Measurements from ENCODE around the gene ZNF263. TPM values are rescaled to one million over a fixed set of nuclear protein-coding genes. Genes with fewer than 3 reads are reported as not detected.
A peak's percentile ranks its signal among the peaks of the same experiment; 100 is the strongest.

Gene ZNF263
- 10 to 100 TPM; 49.3 to 51.4 (median 49.4) TPM for polyA plus RNA-seq (ENCODE audit: insufficient read length in 3 of 3)
- long read RNA-seq, donor 1, transcript ZNF263-201 (6 exons, 3,830 nt) = major isoform, 6 of 10 reads
- long read RNA-seq, donor 1, partial matches to known transcripts = 0 of 10 reads
- long read RNA-seq, donor 1, other reads (novel, unspliced or antisense) = 0 of 10 reads
- long read RNA-seq, donor 2, partial matches to known transcripts = 0 of 16 reads
- long read RNA-seq, donor 2, other reads (novel, unspliced or antisense) = 5 of 16 reads
- long read RNA-seq, donor 3, partial matches to known transcripts = 0 of 6 reads
- long read RNA-seq, donor 3, other reads (novel, unspliced or antisense) = 0 of 6 reads
- long read RNA-seq, donor 4, partial matches to known transcripts = 0 of 8 reads
- long read RNA-seq, donor 4, other reads (novel, unspliced or antisense) = 0 of 8 reads
- long read RNA-seq, donor 5, partial matches to known transcripts = 0 of 1 reads
- long read RNA-seq, donor 5, other reads (novel, unspliced or antisense) = 0 of 1 reads
- long read RNA-seq, donor 6, partial matches to known transcripts = 0 of 6 reads
- long read RNA-seq, donor 6, other reads (novel, unspliced or antisense) = 0 of 6 reads
- long read RNA-seq, donor 7, partial matches to known transcripts = 11 of 16 reads
- long read RNA-seq, donor 7, other reads (novel, unspliced or antisense) = 0 of 16 reads
- long read RNA-seq, donor 8, partial matches to known transcripts = 6 of 10 reads
- long read RNA-seq, donor 8, other reads (novel, unspliced or antisense) = 0 of 10 reads
- long read RNA-seq, donor 9, partial matches to known transcripts = 0 of 9 reads
- long read RNA-seq, donor 9, other reads (novel, unspliced or antisense) = 0 of 9 reads
- long read RNA-seq, donor 10, partial matches to known transcripts = 0 of 2 reads
- long read RNA-seq, donor 10, other reads (novel, unspliced or antisense) = 0 of 2 reads
- long read RNA-seq, donor 11, partial matches to known transcripts = 0 of 5 reads
- long read RNA-seq, donor 11, other reads (novel, unspliced or antisense) = 0 of 5 reads
- long read RNA-seq, donor 12, transcript ZNF263-208 (3 exons, 851 nt) = major isoform, 5 of 16 reads
- long read RNA-seq, donor 12, partial matches to known transcripts = 11 of 16 reads
- long read RNA-seq, donor 12, other reads (novel, unspliced or antisense) = 0 of 16 reads
- long read RNA-seq, donor 13, partial matches to known transcripts = 0 of 2 reads
- long read RNA-seq, donor 13, other reads (novel, unspliced or antisense) = 0 of 2 reads
- long read RNA-seq, donor 14 = 0 reads
- long read RNA-seq, donor 15 = 0 reads
- long read RNA-seq, donor 16, partial matches to known transcripts = 0 of 12 reads
- long read RNA-seq, donor 16, other reads (novel, unspliced or antisense) = 0 of 12 reads

- DNase-seq = peak; percentile 98
These were observed at the start of gene ZNF263 for GRCh38 chr16:3282730-3283542. ZNF263 (plus strand) TSS chr16:3283491; CDS start chr16:3283819, 328 bp downstream.

GRCh38 chr16:3234543-3234856, 48.8 kb upstream of the ZNF263 start:
- no peak for DNase-seq

DNA sequence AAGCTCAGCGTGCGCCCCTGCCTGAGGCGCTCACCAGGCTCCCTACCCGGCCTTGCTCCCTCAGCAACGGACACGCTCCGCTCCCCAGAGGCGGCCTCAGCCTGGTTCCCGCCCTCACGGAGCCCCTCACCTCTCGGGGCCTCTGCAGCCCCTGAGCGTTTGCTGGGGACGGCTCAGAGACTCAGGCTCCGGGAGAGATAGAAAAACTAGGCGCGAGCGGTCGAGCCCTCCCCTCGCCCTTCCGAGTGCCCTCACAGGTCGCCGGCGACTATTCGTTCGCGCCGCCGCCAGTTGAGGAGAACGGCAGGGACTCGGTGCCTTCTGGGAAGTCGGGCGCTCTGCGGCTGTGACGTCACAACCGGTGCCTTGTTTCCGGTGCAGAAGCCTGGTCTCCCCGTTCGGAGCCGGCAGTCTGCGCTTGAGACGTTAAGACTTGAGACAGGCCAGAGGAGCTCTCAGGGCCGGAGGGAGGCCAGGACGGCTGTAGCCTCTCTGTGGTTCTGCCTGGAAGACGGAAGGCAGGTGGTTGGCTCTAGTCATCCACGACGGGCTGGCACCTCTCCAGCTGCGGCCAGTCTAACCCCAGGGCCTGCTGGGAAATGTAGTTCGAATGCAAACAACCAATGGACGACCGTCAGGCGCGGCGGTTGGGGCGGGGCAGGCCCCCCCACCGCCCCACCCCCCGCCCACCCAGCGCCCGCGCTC, 48.3 kb upstream of the ZNF263 start, which contains the start of gene ZNF200:
TSS of gene ZNF200 (minus strand) at position 302 of the 705 bp plus-strand sequence. CDS start 1,403 bp downstream, outside the sequence.
- DNase-seq = peak; percentile 96

GRCh38 chr16:3235856-3236669, 47.2 kb upstream of the ZNF263 start:
- DNase-seq = no peak

- no peak for DNase-seq
These were observed 41.5 kb upstream of the ZNF263 start for GRCh38 chr16:3241761-3242160.

DNA sequence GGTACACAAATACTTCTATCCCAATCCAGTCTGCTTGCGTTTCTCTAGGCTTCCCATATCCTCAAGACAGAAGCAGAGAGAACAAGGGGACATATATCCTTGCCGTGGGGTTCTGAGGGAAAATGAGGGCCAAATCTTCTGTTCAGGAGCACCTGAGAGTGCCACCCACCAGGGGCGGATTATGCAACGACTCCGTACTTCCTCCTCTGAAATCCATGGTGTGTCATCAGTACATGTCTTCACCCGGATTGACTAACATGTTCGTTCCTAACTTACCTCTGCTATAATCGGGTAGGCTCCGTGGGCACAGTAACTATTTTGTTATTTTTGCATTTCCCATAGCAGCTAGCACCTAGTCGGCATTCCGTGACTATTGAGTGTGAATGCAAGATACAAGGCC, 40.6 kb upstream of the ZNF263 start:
- DNase-seq = no peak

DNA sequence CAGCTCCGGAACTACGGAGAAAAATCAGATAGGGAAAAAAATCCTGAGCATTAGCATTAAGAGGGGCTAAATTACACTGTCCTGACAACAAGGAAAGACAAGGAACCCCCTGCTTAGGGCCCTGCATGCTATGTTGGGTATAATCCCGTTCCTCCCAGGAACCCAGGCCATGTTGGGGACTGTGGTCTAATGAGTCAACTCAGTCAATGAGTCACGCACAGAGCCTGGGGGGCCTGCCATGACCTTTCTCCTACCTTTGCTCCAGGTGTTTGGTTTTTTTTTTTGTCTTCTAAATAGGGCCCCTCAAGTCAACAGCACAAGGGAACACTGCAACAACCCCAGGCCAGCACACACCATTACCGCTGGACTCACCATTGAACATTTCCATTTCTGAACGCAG, 39.4 kb upstream of the ZNF263 start:
- no peak for DNase-seq

DNA sequence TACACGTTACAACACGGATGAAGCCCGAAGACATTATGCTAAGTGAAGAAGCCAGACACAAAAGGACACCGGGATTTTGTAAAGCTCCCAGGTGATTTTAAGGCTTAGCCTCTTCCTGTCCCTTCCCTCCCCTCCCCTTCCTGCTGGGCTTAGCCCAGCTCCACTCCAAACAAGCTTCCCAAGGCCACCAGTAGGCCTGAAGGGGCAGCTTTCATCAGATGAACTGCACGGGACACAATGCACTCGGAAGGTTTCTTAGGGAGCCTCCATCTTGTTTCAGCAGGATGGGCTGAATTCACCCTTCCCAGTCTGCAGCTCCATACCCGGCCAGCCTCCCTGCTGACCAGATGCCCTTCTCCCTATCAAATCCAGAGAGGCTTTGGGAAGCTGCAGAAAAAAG, 37.3 kb upstream of the ZNF263 start:
- no peak for DNase-seq

GRCh38 chr16:3246876-3247275, 36.4 kb upstream of the ZNF263 start:
- no peak for DNase-seq

DNA sequence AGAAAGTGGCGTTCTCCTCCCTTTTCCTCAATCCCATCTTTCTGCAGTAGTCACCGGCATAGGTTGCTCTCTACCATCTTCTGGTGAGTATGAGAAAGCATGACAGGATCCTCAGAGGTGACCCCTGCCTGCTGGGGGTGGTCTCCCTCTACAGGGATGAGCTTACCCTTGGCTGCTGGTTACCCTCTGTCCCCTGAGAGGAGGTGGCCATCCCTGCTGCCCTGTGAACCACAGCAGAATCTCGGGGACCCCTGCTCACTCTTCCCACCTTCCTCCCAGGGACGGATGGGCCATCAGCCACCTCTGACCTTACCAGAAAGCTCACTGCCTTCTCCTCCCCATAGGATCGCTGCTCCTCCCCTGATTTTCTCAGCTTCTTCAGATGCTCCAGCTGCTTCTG, 34.7 kb upstream of the ZNF263 start:
- no peak for DNase-seq

GRCh38 chr16:3249020-3249419, 34.3 kb upstream of the ZNF263 start:
- no peak for DNase-seq

GRCh38 chr16:3249451-3249850, 33.8 kb upstream of the ZNF263 start:
- DNase-seq = no peak

DNA sequence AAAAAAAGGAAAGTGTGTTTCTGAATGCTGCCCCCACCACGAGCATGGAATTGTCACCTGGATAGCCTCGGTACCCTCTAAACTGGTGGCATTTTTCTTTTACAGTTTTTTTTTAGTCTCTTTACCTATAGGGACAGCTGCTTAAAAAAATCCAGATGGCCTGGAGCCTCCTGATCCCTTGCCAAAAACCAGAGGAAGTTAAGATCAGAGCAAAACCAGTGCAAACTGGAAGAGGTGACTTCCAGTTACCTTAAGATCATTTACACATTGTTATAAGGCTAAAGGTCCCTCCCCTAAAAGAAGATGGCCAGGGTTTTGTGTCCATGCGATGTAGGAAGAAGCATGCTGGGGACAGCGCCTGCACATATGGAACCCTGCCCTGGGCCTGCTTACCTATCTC, 30.3 kb upstream of the ZNF263 start:
- no peak for DNase-seq

- no peak for DNase-seq
These were observed 29.0 kb upstream of the ZNF263 start for GRCh38 chr16:3254309-3254708.

GRCh38 chr16:3256146-3256865, 27.0 kb upstream of the ZNF263 start, which contains the start of gene MEFV:
MEFV (minus strand) TSS chr16:3256633; CDS start chr16:3256587, 46 bp downstream.
- no peak for DNase-seq

- DNase-seq = no peak
These were observed 26.3 kb upstream of the ZNF263 start for GRCh38 chr16:3256866-3257465.

DNA sequence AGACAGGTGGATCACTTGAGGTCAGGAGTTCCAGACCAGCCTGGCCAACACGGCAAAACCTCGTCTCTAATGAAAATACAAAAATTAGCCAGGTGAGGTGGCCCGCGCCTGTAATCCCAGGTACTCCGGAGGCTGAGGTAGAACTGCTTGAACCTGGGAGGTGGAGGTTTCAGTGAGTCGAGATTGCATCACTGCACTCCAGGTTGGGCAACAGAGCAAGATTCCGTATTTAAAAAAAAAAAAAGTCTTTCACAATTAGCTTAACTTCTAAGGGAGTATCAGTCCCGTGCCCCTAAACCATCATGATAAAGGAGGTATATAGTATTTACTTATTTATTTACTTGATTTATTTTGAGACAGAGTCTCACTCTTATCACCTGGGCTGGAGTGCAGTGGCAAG, 23.5 kb upstream of the ZNF263 start:
- no peak for DNase-seq

- no peak for DNase-seq
These were observed 20.8 kb upstream of the ZNF263 start for GRCh38 chr16:3262517-3262916.
